NCI-H146 (cell line): ENCODE data around the gene PDE1A.

ENCODE experiments used
- DNase-seq: peaks from one replicate; lab custom pipeline; 2025; lab: John Stamatoyannopoulos, UW

The PDE1A gene

DNA sequence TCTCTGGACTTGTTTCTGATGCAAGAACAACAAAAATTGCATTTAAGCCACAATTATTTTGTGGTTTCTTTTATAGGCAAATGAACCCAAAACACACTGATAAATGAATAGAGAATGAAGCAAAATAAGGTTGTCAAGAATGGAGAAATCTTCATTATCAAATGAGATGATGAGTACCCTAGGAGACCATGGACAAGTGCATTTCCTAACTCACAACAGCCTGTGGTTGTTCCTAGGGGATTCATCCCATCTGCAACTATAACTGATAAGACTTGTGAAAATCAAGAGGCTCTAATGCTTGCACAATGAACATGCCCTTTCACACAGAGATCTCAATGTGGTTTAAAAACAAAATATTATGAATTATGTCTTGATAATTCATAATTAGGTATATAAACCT is 159.9 kb downstream of the PDE1A start:
- no peak for DNase-seq

GRCh38 chr2:182265718-182266117 is 161.1 kb downstream of the PDE1A start:
- DNase-seq = no peak

DNA sequence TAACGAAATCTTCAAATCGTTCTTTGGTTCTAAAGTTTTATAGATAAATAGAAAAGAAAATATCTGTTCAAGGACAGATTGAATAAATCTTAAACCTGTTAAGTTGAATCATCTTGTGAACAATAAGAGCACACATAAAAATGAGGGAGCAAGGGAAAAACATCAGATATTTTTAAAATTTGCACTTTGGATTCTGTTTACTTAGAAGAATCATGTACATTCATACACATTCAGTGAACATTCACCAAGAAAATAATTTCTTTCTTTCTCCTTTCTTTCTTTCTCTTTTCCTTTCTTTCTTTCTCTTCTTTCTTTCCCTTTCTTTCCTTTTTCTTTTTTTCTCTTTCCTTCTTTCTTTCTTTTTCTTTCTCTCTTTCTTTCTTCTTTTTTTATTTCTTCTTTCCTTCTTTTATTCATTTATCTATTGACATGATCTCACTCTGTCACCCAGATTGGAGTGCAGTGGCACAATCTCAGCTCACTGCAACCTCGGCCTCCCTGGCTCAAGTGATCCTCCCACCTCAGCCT is 164.9 kb downstream of the PDE1A start:
- DNase-seq = no peak

- no peak for DNase-seq
Observed at GRCh38 chr2:182259629-182260150, 167.1 kb downstream of the PDE1A start.

- DNase-seq = no peak
Observed at GRCh38 chr2:182252534-182252933, 174.3 kb downstream of the PDE1A start.

- DNase-seq = no peak
Observed at GRCh38 chr2:182248898-182249297, 177.9 kb downstream of the PDE1A start.

GRCh38 chr2:182248362-182248761 is 178.5 kb downstream of the PDE1A start:
- no peak for DNase-seq

DNA sequence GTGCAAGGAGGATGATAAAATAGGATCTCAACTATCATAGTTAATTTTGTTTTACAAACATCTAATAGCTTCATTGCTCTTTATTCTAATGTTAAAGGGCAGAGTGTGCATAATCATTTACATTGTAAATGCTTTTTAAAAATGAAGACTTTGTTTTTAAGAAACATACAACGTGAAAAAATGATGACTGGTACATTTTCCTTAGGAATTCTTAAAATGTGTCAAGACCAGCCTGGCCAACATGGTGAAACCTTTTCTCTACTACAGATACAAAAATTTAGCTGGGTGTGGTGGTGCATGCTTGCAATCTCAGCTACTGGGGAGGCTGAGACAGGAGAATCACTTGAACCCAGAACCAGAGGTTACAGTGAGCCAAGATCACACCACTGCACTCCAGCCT is 179.0 kb downstream of the PDE1A start:
- no peak for DNase-seq

- DNase-seq = no peak
Observed at GRCh38 chr2:182245963-182246362, 180.9 kb downstream of the PDE1A start.

- DNase-seq = no peak
Observed at GRCh38 chr2:182242609-182243008, 184.2 kb downstream of the PDE1A start.

DNA sequence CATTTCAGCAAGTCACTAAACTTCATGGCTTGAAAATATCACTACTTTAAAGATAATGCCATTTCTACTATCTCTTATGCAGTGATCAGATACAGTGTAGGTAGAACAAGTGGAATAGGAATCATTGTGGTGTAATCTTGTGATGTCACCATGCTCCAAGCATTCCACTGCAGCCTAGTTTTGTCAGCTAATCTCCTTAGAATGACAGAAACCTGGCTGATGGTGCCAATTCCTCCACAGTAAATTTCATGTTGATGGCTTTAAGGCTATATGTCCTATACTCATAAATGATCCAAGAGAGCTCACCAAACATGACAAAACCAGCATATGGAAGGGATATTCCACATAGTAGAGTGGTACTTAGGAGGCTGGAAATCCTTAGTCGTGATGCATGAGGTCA is 184.9 kb downstream of the PDE1A start:
- DNase-seq = no peak

DNA sequence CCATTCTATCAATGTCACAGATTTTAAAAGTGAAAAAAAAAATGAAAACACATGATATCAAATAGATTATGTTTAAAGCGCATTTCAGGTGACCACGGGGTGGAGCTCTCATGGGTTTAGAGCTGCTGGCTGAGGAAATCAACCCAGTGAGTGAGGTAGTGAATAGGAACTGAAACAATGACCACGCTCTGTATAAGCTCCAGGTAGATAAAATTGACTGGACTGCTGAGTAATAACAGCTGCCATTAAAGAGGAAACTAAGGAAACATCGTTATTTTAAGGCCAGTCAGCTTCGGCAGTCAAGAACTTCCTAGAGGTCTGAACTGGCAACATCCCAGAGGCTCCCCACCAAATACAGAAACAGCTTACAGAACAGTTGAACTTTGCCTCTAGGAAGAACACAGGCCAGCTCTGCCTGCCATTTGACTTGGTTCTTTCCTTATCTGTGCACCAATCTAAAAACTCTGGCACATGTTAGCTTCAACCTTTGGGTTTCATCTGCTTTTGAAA is 185.9 kb downstream of the PDE1A start:
- peak; percentile 72 for DNase-seq

- no peak for DNase-seq
Observed at GRCh38 chr2:182230561-182230960, 196.3 kb downstream of the PDE1A start.

GRCh38 chr2:182229297-182229696 is 197.5 kb downstream of the PDE1A start:
- no peak for DNase-seq

DNA sequence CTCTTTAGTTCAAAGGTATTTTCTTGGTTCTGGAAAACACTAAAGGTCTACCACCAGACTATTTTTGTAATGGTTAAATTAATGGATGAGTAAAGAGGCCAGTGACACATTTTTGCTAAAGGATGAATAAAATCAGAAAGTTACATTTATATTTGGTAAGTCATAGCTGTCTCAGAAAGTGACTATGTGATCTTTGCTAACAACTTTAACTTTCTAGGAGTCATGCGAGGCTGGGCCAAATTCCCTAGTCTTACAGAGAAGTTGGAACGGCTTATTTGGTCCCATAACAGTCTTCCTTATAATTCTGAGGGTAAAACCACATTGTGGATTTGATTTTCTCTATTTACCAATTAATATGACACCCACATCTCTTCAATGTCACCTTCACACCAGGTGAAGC is 198.1 kb downstream of the PDE1A start:
- no peak for DNase-seq

- peak; percentile 96 for DNase-seq
Observed at GRCh38 chr2:182228073-182228473, 198.8 kb downstream of the PDE1A start.

- no peak for DNase-seq
Observed at GRCh38 chr2:182226807-182227206, 200.0 kb downstream of the PDE1A start.

DNA sequence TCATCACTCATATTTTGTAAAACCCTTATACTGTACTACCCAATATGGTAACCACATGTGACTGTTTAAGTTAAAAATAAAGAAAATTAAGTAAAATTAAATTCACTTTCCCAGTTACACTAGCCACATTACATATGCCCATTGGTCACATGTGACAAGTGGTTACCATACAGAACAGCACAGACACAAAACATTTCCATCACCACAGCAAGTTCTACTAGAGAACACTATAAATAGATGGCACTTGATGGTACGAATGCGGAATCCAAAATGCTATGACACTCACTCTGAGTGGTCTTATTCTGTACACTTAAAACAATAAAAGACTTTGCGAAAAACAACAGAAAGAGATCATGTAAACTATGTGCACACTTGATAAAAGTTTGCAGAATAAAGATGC is 202.2 kb downstream of the PDE1A start:
- DNase-seq = no peak

- no peak for DNase-seq
Observed at GRCh38 chr2:182220998-182221397, 205.8 kb downstream of the PDE1A start.

DNA sequence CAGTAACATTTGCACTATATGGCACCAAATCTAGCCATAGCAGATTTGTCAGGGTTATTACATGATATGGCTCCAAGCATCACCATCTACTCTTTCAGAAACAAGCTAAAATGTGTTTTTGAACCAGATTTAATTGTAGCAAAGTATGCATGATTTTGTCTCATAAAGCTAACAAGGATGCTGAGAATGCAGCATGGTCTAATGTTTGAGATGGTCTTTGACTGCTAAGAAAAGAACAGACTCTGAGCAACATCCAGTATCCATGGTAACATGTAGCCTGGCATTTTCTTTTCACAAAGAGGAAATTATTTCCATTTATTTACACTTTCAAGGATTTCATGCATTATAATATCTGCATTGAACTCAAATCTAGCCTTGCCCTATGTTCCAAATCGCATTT is 206.5 kb downstream of the PDE1A start:
- no peak for DNase-seq

DNA sequence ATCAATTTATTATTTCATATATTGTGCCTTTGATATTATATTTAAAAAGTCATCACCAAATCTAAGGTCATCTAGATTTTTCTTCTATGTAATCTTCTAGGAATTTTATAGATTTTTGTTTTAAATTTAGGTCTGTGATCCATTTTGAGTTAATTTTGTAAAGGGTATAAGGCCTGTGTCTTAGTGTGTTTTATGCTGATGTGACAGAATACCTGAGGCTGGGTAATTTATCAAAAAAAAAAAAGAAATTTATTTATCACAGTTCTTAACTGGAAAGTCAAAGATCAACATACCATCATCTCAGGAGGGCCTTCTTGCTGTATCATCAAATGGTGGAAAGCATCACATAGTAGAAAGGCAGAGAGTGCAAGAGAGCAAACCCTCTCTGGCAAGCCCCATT is 216.2 kb downstream of the PDE1A start:
- DNase-seq = no peak

DNA sequence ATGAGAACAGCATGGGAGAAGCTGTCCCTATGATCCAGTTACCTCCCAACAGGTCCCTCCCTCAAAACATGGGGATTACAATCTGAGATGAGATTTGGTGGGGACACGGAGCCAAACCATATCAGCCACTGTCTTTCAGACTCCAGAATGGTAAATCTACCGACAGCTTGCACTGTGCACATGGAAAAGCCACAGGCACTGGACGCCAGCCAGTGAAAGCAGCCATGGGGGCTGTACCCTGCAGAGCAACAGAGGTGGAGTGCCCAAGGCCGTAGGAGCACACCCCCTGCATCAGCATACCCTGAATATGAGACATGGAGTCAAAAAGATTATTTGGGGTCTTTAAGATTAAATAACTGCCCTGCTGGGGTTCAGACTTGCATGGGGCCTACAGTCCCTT is 218.4 kb downstream of the PDE1A start:
- no peak for DNase-seq

GRCh38 chr2:182207049-182207746 is 219.6 kb downstream of the PDE1A start:
- no peak for DNase-seq

- DNase-seq = no peak
Observed at GRCh38 chr2:182197529-182197928, 229.3 kb downstream of the PDE1A start.
